ENCODE measurements around the gene GDF10. TPM values are rescaled to one million over a fixed set of nuclear protein-coding genes. Genes with fewer than 3 reads are reported as not detected.

Gene GDF10
- polyA plus RNA-seq, 1 donor from 2014 or later: 0.66 TPM

- H3K4me3 ChIP-seq (ENCODE audit: low read length): no peak overlapping the region
- no peaks in the 10 kb centered on the region for H3F3A ChIP-seq (ENCODE audit: insufficient read depth, low read length, poor library complexity, severe bottlenecking)
- H4K20me1 ChIP-seq (ENCODE audit: insufficient read depth): no peaks in the 10 kb centered on the region
- H3K9me2 ChIP-seq (ENCODE audit: insufficient read depth, low read length): no peaks in the 10 kb centered on the region
- H3K9ac ChIP-seq (ENCODE audit: low read length): no peak overlapping the region
- no peak for TF ChIP-seq SMC3 (conservative IDR thresholded peaks at IDR 0.05; ENCODE audit: poor library complexity)
- no peak overlapping the region for H3K4me2 ChIP-seq (ENCODE audit: low read length)
- H3K79me2 ChIP-seq (replicated peaks; ENCODE audit: insufficient read depth, low read length): no peaks in the 10 kb centered on the region
- no peak overlapping the region for H3K27ac ChIP-seq (ENCODE audit: low read length)
- no peaks in the 10 kb centered on the region for H3K27me3 ChIP-seq (ENCODE audit: insufficient read depth, low read depth, low read length)
- H3K9me3 ChIP-seq (ENCODE audit: low read length): no peaks in the 10 kb centered on the region
- no peak overlapping the region for H2AFZ ChIP-seq (ENCODE audit: low read depth, low read length)
- H3K36me3 ChIP-seq (ENCODE audit: insufficient read depth, low read length): no peaks in the 10 kb centered on the region
These were observed 11.8 kb upstream of the GDF10 start for GRCh38 chr10:47288236-47288635.

DNA sequence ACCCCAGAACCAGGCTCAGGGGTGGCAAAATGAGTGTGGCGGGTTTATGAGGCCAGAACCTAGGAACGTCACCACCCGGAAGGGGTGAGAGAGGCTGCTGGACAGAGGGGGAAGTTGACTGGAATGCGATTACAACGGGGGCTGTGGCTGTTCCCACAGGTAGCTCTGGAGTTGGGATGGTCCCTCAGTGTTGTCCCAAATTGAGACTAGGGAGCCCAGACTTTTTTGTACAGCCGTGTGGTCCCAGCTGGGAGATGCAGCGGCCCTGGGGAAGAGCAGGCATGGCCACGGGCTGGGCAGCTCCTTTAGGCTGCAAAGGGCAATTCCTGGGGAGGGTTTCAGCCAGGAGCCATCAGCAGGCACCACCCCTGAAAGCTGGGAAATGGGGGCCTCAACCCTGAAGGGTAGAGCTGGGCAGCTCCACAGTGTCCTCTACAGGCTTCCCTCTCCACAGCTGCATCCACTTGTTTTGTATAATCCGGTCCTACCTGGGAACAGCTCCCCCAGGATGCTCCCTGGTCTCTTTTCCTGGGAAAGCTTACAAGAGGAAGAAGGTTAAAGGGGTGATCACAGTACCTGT, 11.0 kb upstream of the GDF10 start:
- TF ChIP-seq EZH2 (IDR thresholded peaks at IDR 0.05; ENCODE audit: borderline replicate concordance, insufficient read depth, low read length, poor library complexity, severe bottlenecking): no peak
- no peak for TF ChIP-seq EP300 (conservative IDR thresholded peaks at IDR 0.05; ENCODE audit: poor library complexity, severe bottlenecking)
- TF ChIP-seq, protein P1, sequence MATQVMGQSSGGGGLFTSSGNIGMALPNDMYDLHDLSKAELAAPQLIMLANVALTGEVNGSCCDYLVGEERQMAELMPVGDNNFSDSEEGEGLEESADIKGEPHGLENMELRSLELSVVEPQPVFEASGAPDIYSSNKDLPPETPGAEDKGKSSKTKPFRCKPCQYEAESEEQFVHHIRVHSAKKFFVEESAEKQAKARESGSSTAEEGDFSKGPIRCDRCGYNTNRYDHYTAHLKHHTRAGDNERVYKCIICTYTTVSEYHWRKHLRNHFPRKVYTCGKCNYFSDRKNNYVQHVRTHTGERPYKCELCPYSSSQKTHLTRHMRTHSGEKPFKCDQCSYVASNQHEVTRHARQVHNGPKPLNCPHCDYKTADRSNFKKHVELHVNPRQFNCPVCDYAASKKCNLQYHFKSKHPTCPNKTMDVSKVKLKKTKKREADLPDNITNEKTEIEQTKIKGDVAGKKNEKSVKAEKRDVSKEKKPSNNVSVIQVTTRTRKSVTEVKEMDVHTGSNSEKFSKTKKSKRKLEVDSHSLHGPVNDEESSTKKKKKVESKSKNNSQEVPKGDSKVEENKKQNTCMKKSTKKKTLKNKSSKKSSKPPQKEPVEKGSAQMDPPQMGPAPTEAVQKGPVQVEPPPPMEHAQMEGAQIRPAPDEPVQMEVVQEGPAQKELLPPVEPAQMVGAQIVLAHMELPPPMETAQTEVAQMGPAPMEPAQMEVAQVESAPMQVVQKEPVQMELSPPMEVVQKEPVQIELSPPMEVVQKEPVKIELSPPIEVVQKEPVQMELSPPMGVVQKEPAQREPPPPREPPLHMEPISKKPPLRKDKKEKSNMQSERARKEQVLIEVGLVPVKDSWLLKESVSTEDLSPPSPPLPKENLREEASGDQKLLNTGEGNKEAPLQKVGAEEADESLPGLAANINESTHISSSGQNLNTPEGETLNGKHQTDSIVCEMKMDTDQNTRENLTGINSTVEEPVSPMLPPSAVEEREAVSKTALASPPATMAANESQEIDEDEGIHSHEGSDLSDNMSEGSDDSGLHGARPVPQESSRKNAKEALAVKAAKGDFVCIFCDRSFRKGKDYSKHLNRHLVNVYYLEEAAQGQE (IDR thresholded peaks at IDR 0.05; ENCODE audit: borderline replicate concordance): no peak
- TF ChIP-seq MXI1 (conservative IDR thresholded peaks at IDR 0.05; ENCODE audit: poor library complexity, severe bottlenecking): no peak
- Histone ChIP-seq H3K9ac (ENCODE audit: low read length) (no peak overlapping the region), H3F3A (ENCODE audit: insufficient read depth, low read length, poor library complexity, severe bottlenecking) (no peaks in the 10 kb centered on the region), H3K4me3 (ENCODE audit: low read length) (no peak overlapping the region), H3K9me3 (ENCODE audit: low read length) (no peaks in the 10 kb centered on the region), H3K9me2 (ENCODE audit: insufficient read depth, low read length) (no peaks in the 10 kb centered on the region), H3K79me2 (replicated peaks; ENCODE audit: insufficient read depth, low read length) (no peaks in the 10 kb centered on the region), H3K36me3 (ENCODE audit: insufficient read depth, low read length) (no peaks in the 10 kb centered on the region), H4K20me1 (ENCODE audit: insufficient read depth) (no peaks in the 10 kb centered on the region), H3K27ac (ENCODE audit: low read length) (no peak overlapping the region), H2AFZ (ENCODE audit: low read depth, low read length) (no peak overlapping the region), H3K27me3 (ENCODE audit: insufficient read depth, low read depth, low read length) (no peaks in the 10 kb centered on the region), H3K4me2 (ENCODE audit: low read length) (no peak overlapping the region)

DNA sequence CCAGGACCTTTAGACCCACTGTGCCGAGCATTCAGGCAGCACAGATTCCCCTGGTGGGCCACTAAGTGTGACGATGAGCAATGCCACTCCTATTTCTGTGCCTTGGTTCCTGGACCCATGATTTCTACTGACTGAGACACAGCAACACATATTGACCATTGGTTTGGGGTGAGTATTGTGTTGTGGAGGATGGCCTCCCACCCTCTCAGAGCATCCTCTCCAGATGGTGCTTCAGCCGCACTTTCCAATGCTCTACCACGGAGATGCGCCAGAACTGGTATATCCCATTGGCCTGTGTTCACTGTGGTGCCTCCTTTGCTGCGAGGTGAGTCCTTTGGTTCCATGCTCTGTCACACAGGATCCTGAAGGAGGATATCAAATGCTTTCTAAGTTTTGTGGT, 10.1 kb upstream of the GDF10 start:
- no peaks in the 10 kb centered on the region for H3K9me3 ChIP-seq (ENCODE audit: low read length)
- TF ChIP-seq TAF1 (IDR thresholded peaks at IDR 0.05; ENCODE audit: low read depth) (no peak), CTCF (IDR thresholded peaks at IDR 0.05; ENCODE audit: poor library complexity, severe bottlenecking) (no peak), POLR2AphosphoS5 (IDR thresholded peaks at IDR 0.05) (no peak), RAD21 (conservative IDR thresholded peaks at IDR 0.05) (no peak), EZH2 (IDR thresholded peaks at IDR 0.05; ENCODE audit: borderline replicate concordance, insufficient read depth, low read length, poor library complexity, severe bottlenecking) (no peak), MXI1 (conservative IDR thresholded peaks at IDR 0.05; ENCODE audit: poor library complexity, severe bottlenecking) (no peak), EP300 (conservative IDR thresholded peaks at IDR 0.05; ENCODE audit: poor library complexity, severe bottlenecking) (no peak), SMC3 (conservative IDR thresholded peaks at IDR 0.05; ENCODE audit: poor library complexity) (no peak)
- TF ChIP-seq, protein P1 (IDR thresholded peaks at IDR 0.05; ENCODE audit: borderline replicate concordance): no peak
- H3K4me3 ChIP-seq (ENCODE audit: low read length): no peak overlapping the region
- H4K20me1 ChIP-seq (ENCODE audit: insufficient read depth): no peaks in the 10 kb centered on the region
- H3K36me3 ChIP-seq (ENCODE audit: insufficient read depth, low read length): no peaks in the 10 kb centered on the region
- H3K9ac ChIP-seq (ENCODE audit: low read length): no peak overlapping the region
- no peak overlapping the region for H3K27ac ChIP-seq (ENCODE audit: low read length)
- no peak overlapping the region for H2AFZ ChIP-seq (ENCODE audit: low read depth, low read length)
- no peak overlapping the region for H3K4me2 ChIP-seq (ENCODE audit: low read length)
- H3K9me2 ChIP-seq (ENCODE audit: insufficient read depth, low read length): no peaks in the 10 kb centered on the region
- H3F3A ChIP-seq (ENCODE audit: insufficient read depth, low read length, poor library complexity, severe bottlenecking): no peaks in the 10 kb centered on the region
- H3K79me2 ChIP-seq (replicated peaks; ENCODE audit: insufficient read depth, low read length): no peaks in the 10 kb centered on the region
- no peaks in the 10 kb centered on the region for H3K27me3 ChIP-seq (ENCODE audit: insufficient read depth, low read depth, low read length)

Data from neural cell (in vitro differentiated cells).